Fibroblast of mammary gland (primary cell): ENCODE results near the gene RING1.

Source experiments
- DNase-seq: peaks from one replicate; pipeline ENCODE4 v3.0.0-alpha.2; 2010; ENCODE audit warnings: low read depth
- H3K4me3 ChIP-seq: 2 replicates; pipeline ENCODE4 v1.5.1; 2011; ENCODE audit warnings: low read depth, mild to moderate bottlenecking, low read length, moderate library complexity; ENCODE audit not compliant: control insufficient read depth
- TF ChIP-seq, protein P1 (sequence below): conservative IDR thresholded peaks from 2 replicates; pipeline ENCODE4 v1.5.1; 2011; ENCODE audit warnings: low read depth, low read length, inconsistent platforms; ENCODE audit not compliant: control insufficient read depth, insufficient read depth

The RING1 gene

DNA sequence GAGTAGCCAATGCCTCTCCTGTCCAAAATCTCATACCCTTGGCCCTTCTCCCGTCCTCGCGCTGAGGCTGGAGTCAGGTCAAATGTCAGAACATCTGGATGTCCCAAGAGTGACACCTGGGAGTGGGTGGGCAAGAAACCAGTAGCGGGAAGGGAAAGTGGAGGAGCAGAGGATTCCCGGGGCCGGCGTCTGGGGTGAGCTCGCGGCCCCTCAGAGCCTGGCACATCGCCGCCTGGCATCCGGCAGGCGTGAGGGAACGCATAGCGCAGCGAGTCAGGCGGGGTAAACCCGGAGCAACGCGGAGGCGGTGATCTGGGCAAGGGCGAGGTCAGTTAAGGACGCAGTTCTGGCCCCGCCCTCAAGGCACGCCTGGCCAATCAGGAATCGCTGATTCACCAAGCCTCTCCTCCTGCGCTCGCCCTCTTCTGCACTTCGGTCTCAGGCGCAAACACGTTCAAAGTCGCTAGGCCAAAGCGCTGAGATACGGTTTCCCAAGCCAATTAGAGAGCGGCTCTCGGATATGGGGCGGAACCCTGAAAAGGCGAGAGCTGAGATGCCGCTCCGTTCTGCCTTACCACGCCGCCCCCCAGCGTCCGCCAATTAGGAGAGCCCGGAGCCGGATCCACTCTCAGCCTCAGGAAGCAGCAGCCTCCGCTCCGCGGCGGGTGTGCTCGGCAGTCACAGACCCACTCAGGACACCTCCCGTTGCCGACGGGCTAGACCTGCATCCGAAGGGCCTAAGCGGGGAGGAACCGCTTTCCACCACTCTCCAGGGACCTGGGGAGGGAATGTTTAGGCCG, 40.8 kb downstream of the RING1 start:
- peak overlapping the region; percentile 71 for H3K4me3 ChIP-seq
- TF ChIP-seq, protein P1, sequence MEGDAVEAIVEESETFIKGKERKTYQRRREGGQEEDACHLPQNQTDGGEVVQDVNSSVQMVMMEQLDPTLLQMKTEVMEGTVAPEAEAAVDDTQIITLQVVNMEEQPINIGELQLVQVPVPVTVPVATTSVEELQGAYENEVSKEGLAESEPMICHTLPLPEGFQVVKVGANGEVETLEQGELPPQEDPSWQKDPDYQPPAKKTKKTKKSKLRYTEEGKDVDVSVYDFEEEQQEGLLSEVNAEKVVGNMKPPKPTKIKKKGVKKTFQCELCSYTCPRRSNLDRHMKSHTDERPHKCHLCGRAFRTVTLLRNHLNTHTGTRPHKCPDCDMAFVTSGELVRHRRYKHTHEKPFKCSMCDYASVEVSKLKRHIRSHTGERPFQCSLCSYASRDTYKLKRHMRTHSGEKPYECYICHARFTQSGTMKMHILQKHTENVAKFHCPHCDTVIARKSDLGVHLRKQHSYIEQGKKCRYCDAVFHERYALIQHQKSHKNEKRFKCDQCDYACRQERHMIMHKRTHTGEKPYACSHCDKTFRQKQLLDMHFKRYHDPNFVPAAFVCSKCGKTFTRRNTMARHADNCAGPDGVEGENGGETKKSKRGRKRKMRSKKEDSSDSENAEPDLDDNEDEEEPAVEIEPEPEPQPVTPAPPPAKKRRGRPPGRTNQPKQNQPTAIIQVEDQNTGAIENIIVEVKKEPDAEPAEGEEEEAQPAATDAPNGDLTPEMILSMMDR, result no peak
- peak; percentile 99 for DNase-seq

- peak overlapping the region; percentile 71 for H3K4me3 ChIP-seq
- TF ChIP-seq, protein P1, result no peak
- peak; percentile 93 for DNase-seq
Measured at GRCh38 chr6:33249732-33250630, 41.7 kb downstream of the RING1 start.

GRCh38 chr6:33250731-33251130, 42.4 kb downstream of the RING1 start:
- DNase-seq, result no peak
- TF ChIP-seq, protein P1, result no peak
- no peak overlapping the region for H3K4me3 ChIP-seq

GRCh38 chr6:33251395-33252012, 43.2 kb downstream of the RING1 start:
- TF ChIP-seq, protein P1, result no peak
- H3K4me3 ChIP-seq, result no peak overlapping the region
- DNase-seq, result peak; percentile 40

DNA sequence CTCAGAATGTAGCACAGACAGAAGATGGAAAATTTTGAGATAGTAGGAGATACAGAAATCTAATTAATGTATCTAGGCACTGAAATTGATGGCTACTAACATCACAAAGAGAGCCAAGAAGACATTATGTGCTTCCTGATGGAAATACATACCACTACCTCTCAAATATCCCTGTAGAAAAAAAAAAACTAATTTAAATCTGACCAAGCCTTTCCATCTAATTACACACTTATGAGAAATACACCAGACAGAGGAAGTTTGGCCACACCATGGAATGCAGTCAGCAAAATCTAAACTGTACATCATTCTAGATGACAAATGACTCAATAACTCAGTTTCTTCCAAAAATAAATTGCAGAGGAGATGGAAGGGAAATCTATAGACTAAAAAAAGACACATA, 44.5 kb downstream of the RING1 start:
- DNase-seq, result peak; percentile 48
- TF ChIP-seq, protein P1, result no peak
- no peak overlapping the region for H3K4me3 ChIP-seq

- TF ChIP-seq, protein P1, result no peak
- no peak for DNase-seq
- no peak overlapping the region for H3K4me3 ChIP-seq
Measured at GRCh38 chr6:33254591-33254990, 46.3 kb downstream of the RING1 start.
